KBM-7 (cell line): ENCODE data around the gene STARD8.
A peak's percentile ranks its signal among the peaks of the same experiment; 100 is the strongest.
"Not testable (repeated sequence)": the region's sequence is repeated elsewhere in the genome, so short reads cannot be mapped to it uniquely, and the experiment has no call there.

Experiments used
- DNase-seq: peaks from one replicate; pipeline ENCODE4 v3.0.0-alpha.2; 2015
- in situ Hi-C: fragments of 300-500 bp; cut with MboI; formaldehyde crosslinking; loops from 2 replicates; pipeline ENCODE4 v1.14.3; 2020; ENCODE audit warnings: low sequenced_read_pairs, low pct_unique_long_range_greater_than_20kb, mixed read lengths

STARD8 gene

DNA sequence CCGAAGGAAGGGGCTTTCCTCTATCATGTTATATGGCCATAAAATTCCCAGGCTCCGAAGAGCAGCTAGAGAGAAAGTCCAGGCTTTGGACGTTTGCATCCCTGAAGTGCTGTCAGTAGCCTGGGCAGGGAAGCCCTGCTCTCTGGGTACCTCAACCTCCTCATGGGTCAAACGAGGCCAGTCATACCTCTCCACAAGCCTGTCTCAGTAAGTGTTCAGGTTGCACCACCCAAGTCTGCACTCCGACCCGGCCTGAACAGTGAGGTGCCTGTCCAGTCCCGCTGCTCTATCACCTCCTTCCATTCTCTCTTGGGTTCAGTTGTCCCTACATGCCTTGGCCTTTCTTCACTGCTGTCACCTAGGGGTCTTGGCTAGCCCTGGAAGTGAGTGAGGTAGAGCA lies 78.9 kb downstream of the STARD8 start:
- in situ Hi-C loops: no loop called here
- no peak for DNase-seq

DNA sequence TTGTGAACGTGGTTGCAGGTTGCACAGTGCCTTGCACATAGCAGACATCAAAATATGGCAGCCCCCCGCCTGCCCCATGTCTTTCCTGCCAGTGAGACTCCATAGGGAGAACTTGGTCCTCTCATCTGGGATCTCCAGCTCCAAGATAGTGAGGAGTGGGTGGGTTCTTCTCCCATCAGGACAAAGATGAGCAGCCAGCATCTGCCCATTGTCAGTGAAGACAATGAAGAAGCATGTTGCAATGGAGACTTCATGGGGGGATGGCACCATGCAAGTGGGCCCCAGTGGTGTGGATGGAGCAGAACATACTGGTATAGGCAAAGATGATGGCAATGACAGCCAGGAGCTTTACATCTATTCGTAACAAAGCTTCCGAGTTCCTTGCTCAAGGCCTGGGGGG lies 80.2 kb downstream of the STARD8 start:
- no peak for DNase-seq
- in situ Hi-C loops: no loop called here

DNA sequence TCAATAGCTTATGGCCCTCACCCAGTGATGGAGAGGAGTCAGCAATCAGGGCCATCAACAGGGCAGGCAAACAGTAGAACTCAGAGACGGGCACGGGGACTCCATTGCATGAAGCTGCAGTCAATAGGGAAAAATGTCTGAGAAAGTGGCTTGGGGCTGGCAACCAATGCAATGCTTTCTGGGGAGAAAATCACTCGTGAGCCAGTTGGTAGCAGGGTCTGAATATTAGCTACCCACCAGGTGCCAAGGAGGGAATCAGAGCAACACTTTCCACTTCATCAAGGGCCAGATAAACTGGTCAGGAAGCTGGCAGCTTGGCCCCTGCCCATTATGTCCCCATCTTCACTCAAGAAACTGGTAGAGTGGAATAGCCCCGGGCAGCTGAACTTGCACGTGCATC lies 80.7 kb downstream of the STARD8 start:
- no peak for DNase-seq
- in situ Hi-C loops: no loop called here

DNA sequence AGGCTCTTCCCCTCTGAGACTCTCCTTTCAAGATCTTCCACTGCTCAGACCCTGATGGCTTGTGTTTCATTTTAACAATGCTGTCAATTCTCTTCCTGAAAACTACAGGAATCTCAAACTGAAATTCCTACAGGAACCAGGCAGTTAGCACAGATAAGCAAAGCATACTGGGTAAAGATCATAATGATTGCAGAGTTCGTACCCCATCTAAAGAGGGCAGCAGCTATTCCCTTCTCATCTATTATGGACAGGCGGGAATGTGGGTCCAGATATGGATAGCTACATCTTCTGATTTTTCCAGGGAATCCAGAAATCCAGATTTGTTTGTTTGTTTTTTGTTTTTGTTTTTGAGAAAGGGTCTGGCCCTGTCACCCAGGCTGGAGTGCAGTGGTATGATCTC lies 83.8 kb downstream of the STARD8 start:
- no peak for DNase-seq
- in situ Hi-C loops: no loop called here

DNA sequence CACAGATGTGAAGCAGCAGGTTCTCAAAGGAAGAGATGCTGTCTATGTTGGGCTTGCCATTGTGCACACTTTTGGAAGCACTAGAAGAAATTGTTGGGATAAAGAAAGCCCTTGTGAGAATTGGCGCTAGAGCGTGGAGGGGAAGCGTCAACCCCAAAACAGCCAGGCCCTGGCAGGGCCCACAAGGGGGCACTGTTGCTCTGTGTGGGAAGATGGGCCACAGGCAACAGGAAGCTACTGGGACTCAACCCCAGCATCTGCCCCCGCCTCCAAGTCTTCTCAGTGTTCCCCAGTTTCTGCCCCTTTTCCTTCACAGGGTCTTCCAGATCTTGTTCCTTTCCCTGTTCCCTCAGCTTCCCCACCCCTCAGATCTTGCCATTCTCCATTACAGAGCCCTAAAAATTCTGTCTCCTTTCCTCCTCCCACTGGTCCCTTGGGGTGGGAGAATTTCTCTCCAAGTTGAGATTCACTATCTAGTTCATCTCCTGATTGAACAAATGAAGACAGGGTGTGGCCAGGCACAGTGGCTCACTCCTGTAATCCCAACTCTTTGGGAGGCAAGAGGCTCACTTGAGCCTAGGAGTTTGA lies 85.5 kb downstream of the STARD8 start:
- in situ Hi-C loops: no loop called here
- DNase-seq: peak; percentile 78

DNA sequence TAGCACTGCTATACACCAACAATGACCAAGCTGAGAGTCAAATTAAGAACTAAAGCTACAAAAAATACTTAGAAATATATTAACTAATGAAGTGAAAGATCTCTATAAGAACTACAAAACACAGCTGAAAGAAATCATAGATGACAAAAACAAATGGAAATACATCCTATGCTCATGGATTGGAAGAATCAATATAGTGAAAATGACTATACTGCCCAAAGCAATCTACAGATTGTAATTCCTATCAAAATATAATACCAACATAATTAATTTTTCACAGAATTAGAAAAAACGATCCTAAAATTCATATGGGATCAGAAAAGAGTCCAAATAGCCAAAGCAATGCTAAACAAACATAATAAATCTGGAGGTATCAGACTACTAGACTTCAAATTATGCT lies 87.8 kb downstream of the STARD8 start:
- in situ Hi-C loops: no loop called here
- DNase-seq: no peak

DNA sequence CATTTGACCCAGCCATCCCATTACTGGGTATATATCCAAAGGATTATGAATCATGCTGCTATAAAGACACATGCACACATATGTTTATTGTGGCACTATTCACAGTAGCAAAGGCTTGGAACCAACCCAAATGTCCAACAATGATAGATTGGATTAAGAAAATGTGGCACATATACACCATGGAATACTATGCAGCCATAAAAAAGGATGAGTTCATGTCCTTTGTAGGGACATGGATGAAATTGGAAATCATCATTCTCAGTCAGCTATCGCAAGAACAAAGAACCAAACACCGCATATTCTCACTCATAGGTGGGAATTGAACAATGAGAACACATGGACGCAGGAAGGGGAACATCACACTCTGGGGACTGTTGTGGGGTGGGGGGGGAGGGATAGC lies 94.4 kb downstream of the STARD8 start:
- in situ Hi-C loops, DNase-seq: not testable (repeated sequence)

DNA sequence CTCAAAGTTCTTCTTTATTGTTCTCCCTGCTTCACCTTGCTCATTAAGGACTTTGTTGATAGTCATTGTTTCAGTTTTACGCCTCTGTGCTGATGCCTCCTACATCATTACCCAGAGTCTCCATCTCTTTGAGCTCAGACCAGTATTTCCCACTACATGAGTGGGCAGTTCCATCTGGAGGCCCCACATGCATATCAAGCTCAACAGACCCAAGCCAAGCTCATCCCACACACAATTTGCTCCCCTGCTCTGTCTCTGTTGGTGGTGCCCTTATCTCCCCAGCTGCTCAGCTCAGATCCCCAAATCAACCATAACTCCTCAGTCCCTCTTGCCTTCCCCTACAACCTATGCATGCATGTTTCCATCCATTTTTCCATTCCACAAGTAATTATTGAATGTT lies 96.3 kb downstream of the STARD8 start:
- DNase-seq: no peak
- in situ Hi-C loops: no loop called here

DNA sequence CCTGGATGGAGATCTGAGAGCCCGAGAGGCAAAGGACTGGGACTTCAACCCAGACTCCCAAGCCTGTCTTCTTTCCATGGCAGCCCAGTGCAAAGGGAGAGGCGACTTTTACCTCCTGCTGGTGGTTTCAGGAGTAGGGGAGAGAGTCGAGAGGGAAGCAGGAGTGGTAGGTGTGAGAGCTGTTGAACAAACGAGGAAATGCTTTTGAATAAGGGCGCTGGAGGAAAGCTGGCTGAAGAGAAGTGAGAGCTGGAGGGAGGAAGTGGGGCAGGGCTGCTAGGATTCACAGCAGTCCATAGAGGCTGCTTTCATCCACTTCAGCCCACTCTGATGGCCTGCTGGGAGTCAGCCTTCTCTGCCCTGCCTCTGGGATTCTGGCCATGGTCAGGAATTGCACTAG lies 99.5 kb downstream of the STARD8 start:
- in situ Hi-C loops: no loop called here

DNA sequence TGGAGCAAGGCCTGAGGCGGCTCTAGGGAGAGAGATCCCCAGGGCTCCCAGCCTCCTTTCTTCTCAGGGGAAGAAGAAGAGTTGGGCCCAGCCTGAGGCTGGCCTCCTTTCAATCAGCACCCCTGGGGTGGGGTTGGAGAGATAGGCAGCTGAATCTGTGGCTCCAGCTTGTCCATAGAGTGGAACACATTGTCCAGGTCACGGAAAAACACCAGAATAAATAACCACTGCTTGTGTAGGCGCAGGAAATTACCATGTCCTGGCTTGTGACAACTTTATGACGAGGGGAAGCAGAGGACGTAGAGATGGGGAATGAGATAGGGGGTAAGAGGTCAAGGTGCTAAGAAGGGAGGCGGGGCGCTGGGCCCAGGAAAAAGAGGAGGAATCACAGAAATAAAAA lies 100.6 kb downstream of the STARD8 start:
- in situ Hi-C loops: no loop called here
- DNase-seq: no peak

More for the DNA sequence above, 99.5 kb downstream of the STARD8 start:
- DNase-seq: no peak

DNA sequence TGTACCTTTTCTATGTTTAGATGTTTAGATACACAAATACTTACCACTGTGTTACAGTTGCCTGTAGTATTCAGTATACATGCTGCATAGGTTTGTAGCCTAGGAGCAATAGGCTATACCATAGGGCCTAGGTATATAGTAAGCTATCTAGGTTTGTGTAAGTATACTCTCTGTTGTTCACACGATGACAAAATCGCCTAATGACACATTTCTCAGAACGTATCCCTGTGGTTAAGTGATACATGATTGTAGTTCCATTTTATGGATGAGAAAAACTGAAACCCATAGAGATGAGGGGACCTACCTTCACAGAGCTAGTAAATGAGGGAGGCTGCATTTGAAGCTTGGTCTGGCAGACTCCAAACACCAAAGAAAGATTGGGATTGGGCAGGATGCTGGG lies 102.0 kb downstream of the STARD8 start:
- in situ Hi-C loops: no loop called here
- no peak for DNase-seq

DNA sequence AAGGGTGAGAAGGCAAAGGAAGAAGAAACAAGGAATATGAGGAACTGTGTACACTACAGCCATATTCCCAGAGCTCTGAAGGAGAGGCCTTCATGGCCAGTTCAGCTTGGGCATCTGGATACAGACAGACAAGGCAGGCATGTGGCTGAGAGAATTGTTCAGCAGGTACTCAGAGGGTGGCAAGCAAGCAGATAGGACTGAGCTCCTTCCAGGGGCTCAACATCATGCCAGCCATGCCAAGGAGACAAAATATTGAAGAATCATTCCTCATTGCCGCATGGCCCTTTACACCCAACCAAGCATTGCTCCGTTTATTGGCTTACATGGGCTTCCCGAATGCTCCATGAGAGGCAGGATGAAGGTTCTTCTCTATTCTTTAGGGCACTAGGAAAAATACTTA lies 102.8 kb downstream of the STARD8 start:
- in situ Hi-C loops: no loop called here
- DNase-seq: no peak

DNA sequence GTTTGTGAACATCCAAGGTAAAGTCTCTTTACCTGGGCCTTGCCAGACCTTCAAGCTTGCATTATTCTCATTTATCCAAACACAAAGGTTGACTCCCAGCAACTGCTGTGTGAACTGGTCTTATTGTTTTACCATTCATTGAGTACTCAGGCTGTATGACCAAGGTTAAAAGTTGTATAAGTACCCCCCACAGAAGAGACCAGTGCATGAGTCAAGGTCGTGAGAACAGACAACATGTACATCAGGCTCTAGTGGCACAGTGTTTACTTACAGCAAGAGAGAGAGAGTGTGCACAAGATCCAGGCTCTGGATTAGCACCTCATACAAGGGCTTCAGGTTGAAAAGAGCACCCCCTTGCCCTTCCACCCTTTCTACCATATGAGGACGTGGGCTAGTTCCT lies 103.9 kb downstream of the STARD8 start:
- no peak for DNase-seq
- in situ Hi-C loops: no loop called here

DNA sequence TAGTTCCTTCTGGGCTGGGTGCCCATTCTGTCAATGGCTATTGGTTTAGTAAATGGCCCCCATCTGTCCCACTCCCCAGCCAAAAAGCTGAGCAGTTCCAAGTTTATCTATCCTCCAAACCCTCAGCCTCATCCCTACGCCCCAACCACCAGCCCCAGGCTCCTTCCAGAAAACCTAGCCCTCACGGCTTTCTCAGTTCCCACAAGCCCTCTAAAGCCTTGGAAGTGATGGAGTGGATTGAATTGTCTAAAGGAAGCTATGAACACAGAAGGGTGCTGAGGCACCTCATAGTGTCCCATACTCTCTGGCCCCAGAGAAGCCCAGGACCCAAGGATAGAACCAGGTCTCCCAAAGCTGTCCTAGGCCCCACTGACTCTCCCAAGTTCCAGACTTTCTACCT lies 105.8 kb downstream of the STARD8 start:
- in situ Hi-C loops: no loop called here
- DNase-seq: no peak

DNA sequence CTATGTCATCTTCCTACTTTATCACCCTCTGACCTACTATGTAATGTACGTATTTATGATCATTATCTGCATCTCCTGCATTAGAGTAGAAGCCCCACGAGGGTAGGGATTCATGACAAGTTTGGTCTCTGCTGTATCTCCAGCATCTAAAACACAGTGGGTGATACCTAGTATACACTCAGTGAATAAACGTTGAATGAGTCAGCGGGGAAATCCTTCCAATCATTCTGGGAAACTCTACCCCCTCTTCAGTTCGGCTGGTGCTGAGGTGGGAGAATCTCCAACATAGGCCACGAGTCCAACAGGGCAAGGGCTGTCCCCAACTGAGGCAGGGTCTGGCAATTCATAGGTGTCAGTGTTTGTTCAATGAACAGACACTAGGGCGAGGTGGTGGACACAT lies 106.9 kb downstream of the STARD8 start:
- no peak for DNase-seq
- in situ Hi-C loops: no loop called here

DNA sequence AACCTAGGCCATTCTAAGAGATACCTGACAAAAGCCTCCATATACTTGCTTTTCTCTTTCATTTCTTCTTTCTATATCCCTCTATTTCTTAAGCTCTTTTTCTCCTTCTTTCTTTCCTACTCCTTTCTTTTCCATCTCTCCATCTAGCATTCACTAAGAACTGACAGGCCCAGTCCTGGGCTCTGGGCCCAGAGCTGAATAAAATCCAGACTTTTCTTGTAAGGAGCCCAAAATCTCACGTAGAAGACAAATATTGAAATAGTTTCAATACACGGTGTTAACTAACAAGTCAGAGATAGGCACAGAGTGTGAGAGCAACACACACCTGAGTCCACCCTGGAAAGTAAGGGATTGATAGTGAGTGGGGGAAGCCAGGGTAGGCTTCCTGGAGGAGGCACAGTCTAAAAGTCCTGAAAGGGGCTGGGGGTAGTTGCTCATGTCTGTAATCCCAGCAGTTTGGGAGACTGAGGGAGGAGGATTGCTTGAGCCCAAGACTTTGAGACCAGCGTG lies 108.2 kb downstream of the STARD8 start:
- in situ Hi-C loops: no loop called here

DNA sequence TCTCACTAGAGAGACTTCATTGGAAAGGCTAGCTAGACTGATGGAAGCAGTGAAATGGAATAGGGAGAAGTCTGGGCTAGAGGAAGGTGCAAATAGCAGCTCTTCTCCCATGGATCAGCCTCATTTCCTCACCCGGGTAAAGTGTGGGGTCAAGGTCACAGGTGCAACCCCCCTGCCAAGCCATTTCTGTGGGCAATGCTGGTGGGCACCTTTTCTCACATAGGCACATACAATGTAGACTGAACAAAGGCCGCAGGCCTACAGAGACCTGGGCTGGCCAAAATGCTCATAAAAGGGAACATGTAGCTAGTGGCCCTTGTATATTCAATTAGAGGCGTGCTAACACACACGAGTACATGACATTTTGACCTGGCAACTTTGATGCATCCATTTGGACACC lies 109.9 kb downstream of the STARD8 start:
- in situ Hi-C loops: no loop called here
- DNase-seq: no peak

More for the DNA sequence above, 108.2 kb downstream of the STARD8 start:
- DNase-seq: no peak

DNA sequence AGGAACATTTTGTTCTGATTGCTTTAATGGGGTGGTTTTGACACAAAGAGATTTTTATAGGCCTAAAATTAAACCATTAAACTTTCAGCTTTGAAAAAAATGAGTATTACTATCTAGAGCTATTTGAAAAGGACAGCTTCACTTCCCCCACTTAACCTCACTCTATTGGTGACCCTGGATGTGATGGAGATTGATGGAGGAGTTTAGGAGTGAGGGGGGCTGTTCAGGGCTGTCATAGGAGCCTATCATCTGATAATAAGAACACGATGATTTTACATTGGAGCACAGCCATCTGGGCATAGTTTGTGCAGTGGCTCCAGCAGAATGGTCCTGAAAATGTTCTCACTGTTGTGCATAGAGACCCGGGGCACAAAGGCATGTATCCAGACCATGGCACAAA lies 110.3 kb downstream of the STARD8 start:
- DNase-seq: no peak
- in situ Hi-C loops: no loop called here

DNA sequence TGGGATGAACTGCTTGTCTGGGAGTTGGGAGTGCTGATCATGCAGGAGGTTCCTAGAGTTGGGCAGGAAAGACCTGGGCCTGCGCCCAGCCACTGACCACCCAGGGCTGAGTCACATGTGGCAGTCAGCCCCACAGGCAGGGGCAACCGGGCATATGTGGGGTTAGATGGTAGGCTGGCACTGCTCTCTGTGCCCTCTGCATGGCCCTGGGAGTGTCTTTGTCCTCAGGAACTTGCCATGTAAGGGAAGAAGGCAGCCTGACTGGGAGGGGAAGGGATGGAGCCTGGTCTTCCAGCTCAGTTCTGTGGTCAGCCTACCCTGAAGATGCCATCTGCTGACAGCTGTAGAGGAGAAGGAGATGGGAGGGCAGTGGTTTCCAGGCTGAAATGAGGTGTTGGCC lies 111.2 kb downstream of the STARD8 start:
- no peak for DNase-seq
- in situ Hi-C loops: no loop called here

DNA sequence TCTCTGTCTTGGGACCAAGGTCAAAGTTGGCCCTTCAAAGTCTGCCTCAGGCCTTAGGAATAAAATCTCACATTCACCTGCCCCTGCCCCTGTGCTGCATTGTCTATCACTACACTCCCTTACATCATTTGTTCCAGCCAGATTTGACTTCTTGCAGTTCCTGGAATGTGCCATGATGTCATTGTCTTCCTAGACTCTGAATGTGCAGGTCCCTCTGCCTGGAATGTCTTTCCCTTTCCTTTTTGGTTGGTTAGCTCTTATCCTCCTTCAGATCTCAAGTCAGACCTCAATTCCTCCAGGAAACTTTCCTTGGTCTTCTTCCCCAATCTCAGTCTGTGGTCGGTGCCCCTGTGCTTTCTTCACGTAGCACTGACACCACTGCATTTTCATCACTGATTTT lies 113.6 kb downstream of the STARD8 start:
- DNase-seq: no peak
- in situ Hi-C loops: no loop called here

DNA sequence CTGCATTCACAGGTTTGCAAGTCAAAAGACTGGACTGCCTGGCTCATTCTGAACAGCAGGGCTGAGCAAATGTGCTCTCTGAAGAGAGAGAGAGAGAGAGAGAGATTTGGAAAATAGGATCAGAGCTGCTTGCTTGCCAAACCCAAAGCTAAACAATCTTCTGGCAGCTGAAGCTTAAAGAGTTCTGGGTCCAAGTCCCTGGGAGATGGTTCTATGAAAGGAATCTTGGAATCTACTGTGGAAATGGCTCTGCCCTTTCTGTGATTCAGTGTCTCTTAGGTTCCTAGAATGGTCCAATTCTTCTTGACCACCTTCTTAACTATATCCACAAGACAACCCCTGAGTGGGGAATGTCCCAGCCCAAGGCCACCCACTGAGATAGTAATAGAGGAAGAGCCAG lies 115.3 kb downstream of the STARD8 start:
- no peak for DNase-seq
- in situ Hi-C loops: no loop called here

DNA sequence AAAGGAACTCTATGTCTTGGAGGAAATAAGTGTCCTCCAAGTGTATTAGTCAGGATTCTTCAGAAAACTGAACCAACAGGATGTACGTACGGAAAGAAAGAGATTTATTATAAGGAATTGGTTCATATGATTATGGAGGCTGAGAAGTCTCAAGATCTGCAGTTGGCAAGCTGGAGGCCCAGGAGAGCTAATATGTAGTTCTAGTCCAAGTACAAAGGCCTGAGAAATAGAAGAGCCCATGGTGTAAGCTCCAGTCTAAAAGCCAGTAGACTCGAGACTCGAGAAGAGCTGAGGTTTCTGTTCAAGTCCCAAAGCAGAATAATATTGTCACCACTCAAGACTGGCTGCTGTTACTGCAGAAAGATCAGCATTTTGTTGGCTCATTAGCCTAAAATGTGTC lies 116.0 kb downstream of the STARD8 start:
- in situ Hi-C loops: no loop called here
- no peak for DNase-seq
